Measurements from ENCODE around the gene PLD1.
A peak's percentile ranks its signal among the peaks of the same experiment; 100 is the strongest.

PLD1 gene

GRCh38 chr3:171813897-171814460 lies 3.7 kb upstream of the PLD1 start:
- no peaks in the 10 kb centered on the region for H3K36me3 ChIP-seq (ENCODE audit: control insufficient read depth in 1 of 2, insufficient read depth in 2 of 2, low read length in 2 of 2)
- H2AFZ ChIP-seq (ENCODE audit: insufficient read depth, low read length, poor library complexity) = no peak overlapping the region
- WGBS (ENCODE audit: extremely low coverage, insufficient coverage, insufficient read length) = no CpG with 5 or more reads among the region's 4 CpGs
- no peak overlapping the region for H2BK5ac ChIP-seq (ENCODE audit: low read depth, low read length, poor library complexity)
- H4K91ac ChIP-seq (ENCODE audit: low read depth, low read length) = no peak overlapping the region
- no peak overlapping the region for H3K27ac ChIP-seq (ENCODE audit: low read depth, low read length)
- H3K4me2 ChIP-seq (ENCODE audit: low read length) = no peak overlapping the region
- no peaks in the 10 kb centered on the region for H3K27me3 ChIP-seq (ENCODE audit: insufficient read depth, low read length)
- H2BK12ac ChIP-seq (ENCODE audit: low read length) = peak overlapping the region; percentile 22
- H3K18ac ChIP-seq (ENCODE audit: low read length) = no peak overlapping the region
- H3K23ac ChIP-seq (ENCODE audit: low read length) = no peak overlapping the region
- no peaks in the 10 kb centered on the region for H3K79me1 ChIP-seq (ENCODE audit: low read length)
- H4K12ac ChIP-seq (ENCODE audit: low read depth, low read length) = no peak overlapping the region
- H4K8ac ChIP-seq (ENCODE audit: low read depth, low read length) = no peak overlapping the region
- H3K79me2 ChIP-seq (ENCODE audit: control insufficient read depth, insufficient read depth, low read length, poor library complexity) = no peaks in the 10 kb centered on the region
- no peak overlapping the region for H2AK5ac ChIP-seq (ENCODE audit: low read length)
- peak; percentile 32 to 52 for DNase-seq
- peaks cover 0 to 7% of the 10 kb centered on the region in 2 experiments for H3K4me1 ChIP-seq (ENCODE audit: control insufficient read depth in 1 of 2, insufficient read depth in 2 of 2, low read length in 2 of 2)
- no peak overlapping the region for H3K14ac ChIP-seq (ENCODE audit: low read length)
- H3K4ac ChIP-seq (ENCODE audit: low read depth, low read length) = no peak overlapping the region
- no peaks in the 10 kb centered on the region for H3K9me3 ChIP-seq (ENCODE audit: insufficient read depth, low read depth, low read length)
- no peak overlapping the region for H3K4me3 ChIP-seq (ENCODE audit: low read depth, low read length)
- H3K9ac ChIP-seq (ENCODE audit: low read length) = no peak overlapping the region
- H2BK120ac ChIP-seq (ENCODE audit: insufficient read depth, low read length, poor library complexity) = no peak overlapping the region

- Histone ChIP-seq H2AK5ac (ENCODE audit: low read length) (no peak overlapping the region), H3K4ac (ENCODE audit: low read depth, low read length) (no peak overlapping the region), H2BK12ac (ENCODE audit: low read length) (no peak overlapping the region), H3K4me1 (ENCODE audit: control insufficient read depth in 1 of 2, insufficient read depth in 2 of 2, low read length in 2 of 2) (peaks cover 0 to 7% of the 10 kb centered on the region in 2 experiments), H3K27ac (ENCODE audit: low read depth, low read length) (no peak overlapping the region), H3K36me3 (ENCODE audit: control insufficient read depth in 1 of 2, insufficient read depth in 2 of 2, low read length in 2 of 2) (no peaks in the 10 kb centered on the region), H3K23ac (ENCODE audit: low read length) (no peak overlapping the region), H3K9ac (ENCODE audit: low read length) (no peak overlapping the region), H3K14ac (ENCODE audit: low read length) (no peak overlapping the region), H2BK120ac (ENCODE audit: insufficient read depth, low read length, poor library complexity) (no peak overlapping the region), H4K12ac (ENCODE audit: low read depth, low read length) (no peak overlapping the region), H4K8ac (ENCODE audit: low read depth, low read length) (no peak overlapping the region), H3K79me1 (ENCODE audit: low read length) (no peaks in the 10 kb centered on the region), H3K18ac (ENCODE audit: low read length) (no peak overlapping the region), H2AFZ (ENCODE audit: insufficient read depth, low read length, poor library complexity) (no peak overlapping the region), H3K79me2 (ENCODE audit: control insufficient read depth, insufficient read depth, low read length, poor library complexity) (no peaks in the 10 kb centered on the region), H3K27me3 (ENCODE audit: insufficient read depth, low read length) (no peaks in the 10 kb centered on the region), H3K9me3 (ENCODE audit: insufficient read depth, low read depth, low read length) (no peaks in the 10 kb centered on the region), H3K4me2 (ENCODE audit: low read length) (no peak overlapping the region), H3K4me3 (ENCODE audit: low read depth, low read length) (no peak overlapping the region), H2BK5ac (ENCODE audit: low read depth, low read length, poor library complexity) (no peak overlapping the region), H4K91ac (ENCODE audit: low read depth, low read length) (no peak overlapping the region)
- no CpG with 5 or more reads among the region's 3 CpGs for WGBS (ENCODE audit: extremely low coverage, insufficient coverage, insufficient read length)
- no peak for DNase-seq
Measured at GRCh38 chr3:171813278-171813896, 3.1 kb upstream of the PLD1 start.

- H3K23ac ChIP-seq (ENCODE audit: low read length) = no peak overlapping the region
- no peak overlapping the region for H2BK120ac ChIP-seq (ENCODE audit: insufficient read depth, low read length, poor library complexity)
- no peak overlapping the region for H4K91ac ChIP-seq (ENCODE audit: low read depth, low read length)
- H3K27me3 ChIP-seq (ENCODE audit: insufficient read depth, low read length) = no peaks in the 10 kb centered on the region
- no peak overlapping the region for H4K12ac ChIP-seq (ENCODE audit: low read depth, low read length)
- no peak overlapping the region for H3K14ac ChIP-seq (ENCODE audit: low read length)
- H3K27ac ChIP-seq (ENCODE audit: low read depth, low read length) = no peak overlapping the region
- H3K4me3 ChIP-seq (ENCODE audit: low read depth, low read length) = no peak overlapping the region
- H2AK5ac ChIP-seq (ENCODE audit: low read length) = no peak overlapping the region
- H3K79me1 ChIP-seq (ENCODE audit: low read length) = no peaks in the 10 kb centered on the region
- H3K36me3 ChIP-seq (ENCODE audit: control insufficient read depth in 1 of 2, insufficient read depth in 2 of 2, low read length in 2 of 2) = no peaks in the 10 kb centered on the region
- H2AFZ ChIP-seq (ENCODE audit: insufficient read depth, low read length, poor library complexity) = no peak overlapping the region
- H3K9ac ChIP-seq (ENCODE audit: low read length) = no peak overlapping the region
- H3K4ac ChIP-seq (ENCODE audit: low read depth, low read length) = no peak overlapping the region
- DNase-seq = no peak
- WGBS (ENCODE audit: extremely low coverage, insufficient coverage, insufficient read length) = no CpG with 5 or more reads among the region's 2 CpGs
- no peak overlapping the region for H3K4me2 ChIP-seq (ENCODE audit: low read length)
- no peak overlapping the region for H2BK12ac ChIP-seq (ENCODE audit: low read length)
- H3K79me2 ChIP-seq (ENCODE audit: control insufficient read depth, insufficient read depth, low read length, poor library complexity) = no peaks in the 10 kb centered on the region
- no peak overlapping the region for H2BK5ac ChIP-seq (ENCODE audit: low read depth, low read length, poor library complexity)
- peaks cover 0 to 7% of the 10 kb centered on the region in 2 experiments for H3K4me1 ChIP-seq (ENCODE audit: control insufficient read depth in 1 of 2, insufficient read depth in 2 of 2, low read length in 2 of 2)
- no peaks in the 10 kb centered on the region for H3K9me3 ChIP-seq (ENCODE audit: insufficient read depth, low read depth, low read length)
- H3K18ac ChIP-seq (ENCODE audit: low read length) = no peak overlapping the region
- H4K8ac ChIP-seq (ENCODE audit: low read depth, low read length) = no peak overlapping the region
Measured at GRCh38 chr3:171812811-171813210, 2.5 kb upstream of the PLD1 start.

GRCh38 chr3:171811913-171812335 lies 1.6 kb upstream of the PLD1 start:
- Histone ChIP-seq H3K9ac (ENCODE audit: low read length) (no peak overlapping the region), H3K9me3 (ENCODE audit: insufficient read depth, low read depth, low read length) (no peaks in the 10 kb centered on the region), H2AK5ac (ENCODE audit: low read length) (no peak overlapping the region), H3K36me3 (ENCODE audit: control insufficient read depth in 1 of 2, insufficient read depth in 2 of 2, low read length in 2 of 2) (no peaks in the 10 kb centered on the region), H3K4me1 (ENCODE audit: control insufficient read depth in 1 of 2, insufficient read depth in 2 of 2, low read length in 2 of 2) (peaks cover 0 to 7% of the 10 kb centered on the region in 2 experiments), H2BK12ac (ENCODE audit: low read length) (no peak overlapping the region), H3K18ac (ENCODE audit: low read length) (no peak overlapping the region), H4K8ac (ENCODE audit: low read depth, low read length) (no peak overlapping the region), H3K27ac (ENCODE audit: low read depth, low read length) (no peak overlapping the region), H3K79me1 (ENCODE audit: low read length) (no peaks in the 10 kb centered on the region), H3K4ac (ENCODE audit: low read depth, low read length) (no peak overlapping the region), H3K23ac (ENCODE audit: low read length) (no peak overlapping the region), H3K14ac (ENCODE audit: low read length) (no peak overlapping the region), H3K4me3 (ENCODE audit: low read depth, low read length) (no peak overlapping the region), H4K12ac (ENCODE audit: low read depth, low read length) (no peak overlapping the region), H2BK120ac (ENCODE audit: insufficient read depth, low read length, poor library complexity) (no peak overlapping the region), H3K27me3 (ENCODE audit: insufficient read depth, low read length) (no peaks in the 10 kb centered on the region), H2AFZ (ENCODE audit: insufficient read depth, low read length, poor library complexity) (no peak overlapping the region), H4K91ac (ENCODE audit: low read depth, low read length) (no peak overlapping the region), H3K79me2 (ENCODE audit: control insufficient read depth, insufficient read depth, low read length, poor library complexity) (no peaks in the 10 kb centered on the region), H3K4me2 (ENCODE audit: low read length) (no peak overlapping the region), H2BK5ac (ENCODE audit: low read depth, low read length, poor library complexity) (no peak overlapping the region)
- DNase-seq = peak; percentile 83 to 88
- no CpG with 5 or more reads among the region's 9 CpGs for WGBS (ENCODE audit: extremely low coverage, insufficient coverage, insufficient read length)
